Kidney (tissue), 14 donors: ENCODE measurements around the gene MAF. TPM values are rescaled to one million over a fixed set of nuclear protein-coding genes. Genes with fewer than 3 reads are reported as not detected.

ENCODE experiments used
- DNase-seq, 5 donors: peaks; one replicate each; pipeline ENCODE4 v3.0.0-alpha.2; 2013 to 2020
- FAIRE-seq: peaks from 2 replicates; lab custom pipeline; 2012; peaks lifted over from hg19 to GRCh38; lab: Jason Lieb, UNC
- H3K27ac ChIP-seq, 2 donors: one replicate each; pipeline ENCODE4 v1.7.0; 2013; ENCODE audit warnings: low read depth in 2 of 2, low read length in 2 of 2, inconsistent platforms in 1 of 2
- H3K27me3 ChIP-seq: one replicate; pipeline ENCODE4 v1.7.1; 2013; ENCODE audit warnings: low read length, inconsistent platforms; ENCODE audit not compliant: control insufficient read depth, insufficient read depth
- H3K36me3 ChIP-seq, 3 donors: one replicate each; pipeline versions ENCODE4 v1.7.0 to v1.7.1; 2013; ENCODE audit warnings: low read length in 3 of 3, control low read depth in 1 of 3, inconsistent platforms in 1 of 3; ENCODE audit not compliant: insufficient read depth in 3 of 3, control insufficient read depth in 2 of 3
- H3K4me1 ChIP-seq, 3 donors: one replicate each; pipeline versions ENCODE4 v1.7.0 to v1.7.1; 2013; ENCODE audit warnings: low read length in 3 of 3, inconsistent platforms in 1 of 3, low read depth in 1 of 3; ENCODE audit not compliant: control insufficient read depth in 2 of 3, insufficient read depth in 2 of 3
- H3K4me3 ChIP-seq, 3 donors: one replicate each; pipeline versions ENCODE4 v1.7.0 to v1.8.1; 2013; ENCODE audit warnings: low read length in 3 of 3, control low read depth in 1 of 3, inconsistent platforms in 1 of 3
- H3K9ac ChIP-seq, 3 donors: one replicate each; pipeline versions ENCODE4 v1.7.0 to v1.7.1; 2013; ENCODE audit warnings: low read length in 3 of 3, control low read depth in 1 of 3, inconsistent platforms in 1 of 3
- H3K9me3 ChIP-seq, 3 donors: one replicate each; pipeline versions ENCODE4 v1.7.0 to v1.7.1; 2013; ENCODE audit warnings: low read length in 3 of 3, control low read depth in 1 of 3, inconsistent platforms in 1 of 3; ENCODE audit not compliant: control insufficient read depth in 2 of 3, insufficient read depth in 1 of 3
- intact Hi-C: fragments of 100-400 bp; cut with DNase I; formaldehyde crosslinking; loops from one replicate; pipeline ENCODE4 v1.11.1; 2022
- polyA plus RNA-seq: library from polyadenylated mRNA; stranded (reverse); fragments of 350-450 nt; fragmentation: Illumina TruSeq; extraction: RNeasy Lipid Tissue Mini Kit (QIAGEN cat#74804); gene quantifications from one replicate; pipeline ENCODE4 v1.2.3, GENCODE V29; 2014; ENCODE audit warnings: low read depth, low replicate concordance; ENCODE audit not compliant: insufficient read depth
- total RNA-seq: library from RNA; stranded (reverse); fragmentation: NEBNext Ultra II Directional; extraction: Animal tissue kit (Norgen Biotek cat#: 25700); gene quantifications from one replicate; pipeline ENCODE4 v1.2.1, GENCODE V29; 2021
- TF ChIP-seq, protein P1 (sequence below): IDR thresholded peaks from 3 replicates; pipeline ENCODE4 v1.5.1; 2012; ENCODE audit warnings: mild to moderate bottlenecking, moderate library complexity, borderline replicate concordance; ENCODE audit not compliant: insufficient read depth; ENCODE audit errors: extremely low read depth
- donor health status: control.
- donor health status: control.
- donor health status: control.
- donor health status: control.
- donor health status: control.
- donor health status: DM: yes; HTN: yes; CAD: no.
- donor health status: Normal renal cell carcinoma (clear cell type).

MAF gene
- total and polyA plus RNA-seq, 2 donors from 2014 or later = 47.1 to 70.1 TPM

DNA sequence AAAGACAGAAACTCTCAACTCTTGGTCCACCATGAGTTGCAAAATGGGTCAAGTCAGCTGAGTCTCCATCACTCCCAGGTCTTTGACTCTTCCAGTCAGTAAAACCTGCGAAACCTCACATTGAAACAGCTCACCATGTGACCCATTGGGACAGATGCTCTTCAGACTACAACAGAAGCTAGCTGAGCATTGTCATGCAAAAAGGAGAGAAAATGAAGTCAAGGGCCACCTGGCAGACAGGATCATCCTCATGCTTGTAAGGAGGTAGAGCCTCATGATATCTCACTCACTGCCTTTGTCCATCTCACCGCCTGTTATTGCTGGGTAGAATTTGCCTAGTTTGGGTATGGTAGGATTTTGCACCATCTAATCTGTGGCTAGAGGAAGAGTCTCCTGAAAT, 50.2 kb downstream of the MAF start:
- no peak overlapping the region for H3K9ac ChIP-seq
- no peaks in the 10 kb centered on the region for H3K27me3 ChIP-seq
- TF ChIP-seq, protein P1, sequence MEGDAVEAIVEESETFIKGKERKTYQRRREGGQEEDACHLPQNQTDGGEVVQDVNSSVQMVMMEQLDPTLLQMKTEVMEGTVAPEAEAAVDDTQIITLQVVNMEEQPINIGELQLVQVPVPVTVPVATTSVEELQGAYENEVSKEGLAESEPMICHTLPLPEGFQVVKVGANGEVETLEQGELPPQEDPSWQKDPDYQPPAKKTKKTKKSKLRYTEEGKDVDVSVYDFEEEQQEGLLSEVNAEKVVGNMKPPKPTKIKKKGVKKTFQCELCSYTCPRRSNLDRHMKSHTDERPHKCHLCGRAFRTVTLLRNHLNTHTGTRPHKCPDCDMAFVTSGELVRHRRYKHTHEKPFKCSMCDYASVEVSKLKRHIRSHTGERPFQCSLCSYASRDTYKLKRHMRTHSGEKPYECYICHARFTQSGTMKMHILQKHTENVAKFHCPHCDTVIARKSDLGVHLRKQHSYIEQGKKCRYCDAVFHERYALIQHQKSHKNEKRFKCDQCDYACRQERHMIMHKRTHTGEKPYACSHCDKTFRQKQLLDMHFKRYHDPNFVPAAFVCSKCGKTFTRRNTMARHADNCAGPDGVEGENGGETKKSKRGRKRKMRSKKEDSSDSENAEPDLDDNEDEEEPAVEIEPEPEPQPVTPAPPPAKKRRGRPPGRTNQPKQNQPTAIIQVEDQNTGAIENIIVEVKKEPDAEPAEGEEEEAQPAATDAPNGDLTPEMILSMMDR = no peak
- no peaks in the 10 kb centered on the region for H3K36me3 ChIP-seq
- H3K9me3 ChIP-seq = no peaks in the 10 kb centered on the region
- no peak overlapping the region for H3K27ac ChIP-seq
- FAIRE-seq (no peak), DNase-seq (no peak)
- intact Hi-C loops = no loop called here
- H3K4me3 ChIP-seq = no peak overlapping the region
- H3K4me1 ChIP-seq = no peaks in the 10 kb centered on the region

DNA sequence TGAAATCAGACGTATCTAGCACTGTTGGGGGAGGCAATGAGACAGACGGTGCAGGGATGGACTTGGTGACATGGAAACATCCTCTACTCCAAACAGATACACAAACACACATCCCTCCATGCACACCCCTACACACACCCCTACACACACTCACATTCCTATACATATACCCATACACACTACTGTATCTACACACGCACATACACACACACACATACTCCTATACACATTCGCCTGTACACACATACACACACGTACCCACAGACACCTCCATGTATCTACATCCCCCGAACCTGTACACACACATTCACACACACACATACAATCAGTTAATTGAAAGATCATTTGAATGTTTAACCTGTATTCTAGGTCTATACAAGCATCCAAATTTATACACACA, 53.5 kb downstream of the MAF start:
- FAIRE-seq (no peak), DNase-seq (no peak)
- Histone ChIP-seq H3K9ac (no peak overlapping the region), H3K27me3 (no peaks in the 10 kb centered on the region), H3K4me3 (no peak overlapping the region), H3K36me3 (no peaks in the 10 kb centered on the region), H3K27ac (no peak overlapping the region), H3K9me3 (no peaks in the 10 kb centered on the region), H3K4me1 (no peaks in the 10 kb centered on the region)
- intact Hi-C loops = no loop called here
- TF ChIP-seq, protein P1 = no peak
